HG03342 (cell line): ENCODE data around the gene PDPN.

Experiments
- ATAC-seq: cut with Tn5 transposase; IDR thresholded peaks from one replicate; pipeline ENCODE4 v1.9.1; 2021; ENCODE audit warnings: mild to moderate bottlenecking, moderate library complexity; ENCODE audit not compliant: unreplicated experiment

The PDPN gene

GRCh38 chr1:13576926-13577325 lies 6.7 kb upstream of the PDPN start:
- ATAC-seq = no peak

GRCh38 chr1:13577846-13578245 lies 5.8 kb upstream of the PDPN start:
- ATAC-seq = no peak

GRCh38 chr1:13581446-13581845 lies 2.2 kb upstream of the PDPN start:
- no peak for ATAC-seq

- no peak for ATAC-seq
Measured at GRCh38 chr1:13582713-13583443, 754 bp upstream of the PDPN start.

- no peak for ATAC-seq
Measured at GRCh38 chr1:13583966-13584791, 547 bp downstream of the PDPN start.

GRCh38 chr1:13584876-13585611 lies 1.4 kb downstream of the PDPN start:
- no peak for ATAC-seq

GRCh38 chr1:13585612-13585991 lies 2.0 kb downstream of the PDPN start:
- no peak for ATAC-seq

GRCh38 chr1:13586001-13586400 lies 2.4 kb downstream of the PDPN start:
- ATAC-seq = no peak

- ATAC-seq = no peak
Measured at GRCh38 chr1:13587256-13588030, 3.8 kb downstream of the PDPN start.

- no peak for ATAC-seq
Measured at GRCh38 chr1:13588946-13589796, 5.5 kb downstream of the PDPN start.

- no peak for ATAC-seq
Measured at GRCh38 chr1:13590486-13590885, 6.9 kb downstream of the PDPN start.

GRCh38 chr1:13593511-13594131 lies 10.0 kb downstream of the PDPN start:
- no peak for ATAC-seq

GRCh38 chr1:13595411-13595810 lies 11.8 kb downstream of the PDPN start:
- no peak for ATAC-seq

- ATAC-seq = no peak
Measured at GRCh38 chr1:13597166-13597565, 13.5 kb downstream of the PDPN start.

- ATAC-seq = no peak
Measured at GRCh38 chr1:13600762-13601453, 17.3 kb downstream of the PDPN start.

- no peak for ATAC-seq
Measured at GRCh38 chr1:13604176-13604575, 20.5 kb downstream of the PDPN start.

GRCh38 chr1:13604721-13605120 lies 21.1 kb downstream of the PDPN start:
- ATAC-seq = no peak

- no peak for ATAC-seq
Measured at GRCh38 chr1:13605159-13605558, 21.5 kb downstream of the PDPN start.

GRCh38 chr1:13607002-13607401 lies 23.4 kb downstream of the PDPN start:
- ATAC-seq = no peak
